HepG2 (cell line): ENCODE measurements around the gene TAS1R1. TPM values are rescaled to one million over a fixed set of nuclear protein-coding genes. Genes with fewer than 3 reads are reported as not detected.

Experiments used
- CAMTA2 ChIP-seq: sonication (generic); formaldehyde crosslinking; IDR thresholded peaks from 2 replicates; pipeline ENCODE4 v1.4.0; 2020; ENCODE audit warnings: mild to moderate bottlenecking, missing genetic modification reagents, borderline replicate concordance
- HINFP ChIP-seq: sonication (generic); formaldehyde crosslinking; IDR thresholded peaks from 2 replicates; pipeline ENCODE4 v1.4.0; 2020; ENCODE audit warnings: low read depth, mild to moderate bottlenecking, missing genetic modification reagents
- JDP2 ChIP-seq: sonication (generic); formaldehyde crosslinking; IDR thresholded peaks from 2 replicates; pipeline ENCODE4 v1.8.1; 2022; ENCODE audit warnings: missing genetic modification reagents, borderline replicate concordance
- MAF1 ChIP-seq: sonication (generic); formaldehyde crosslinking; IDR thresholded peaks from 2 replicates; pipeline ENCODE4 v1.5.0; 2020; ENCODE audit warnings: missing genetic modification reagents, borderline replicate concordance
- MED8 ChIP-seq: sonication (generic); formaldehyde crosslinking; IDR thresholded peaks from 2 replicates; pipeline ENCODE4 v1.8.1; 2023; ENCODE audit warnings: mild to moderate bottlenecking, missing genetic modification reagents; ENCODE audit not compliant: insufficient replicate concordance
- MEIS2 ChIP-seq: sonication (generic); formaldehyde crosslinking; IDR thresholded peaks from 2 replicates; pipeline ENCODE4 v1.9.0; 2021; ENCODE audit warnings: mild to moderate bottlenecking, missing genetic modification reagents
- MYNN ChIP-seq: sonication (generic); formaldehyde crosslinking; IDR thresholded peaks from 2 replicates; pipeline ENCODE4 v1.4.0; 2020; ENCODE audit warnings: mild to moderate bottlenecking, low read depth, missing genetic modification reagents
- NCOA2 ChIP-seq: sonication (generic); formaldehyde crosslinking; IDR thresholded peaks from 2 replicates; pipeline ENCODE4 v1.8.0; 2022; ENCODE audit warnings: inconsistent platforms
- ZFX ChIP-seq: sonication (generic); formaldehyde crosslinking; IDR thresholded peaks from 2 replicates; pipeline ENCODE4 v1.4.0; 2020; ENCODE audit warnings: mild to moderate bottlenecking, low read depth, missing genetic modification reagents, moderate library complexity
- polyA plus RNA-seq, 8 experiments: library from polyadenylated mRNA; depleted of rRNA in 3 of 8; stranded (reverse) in 7 of 8; unstranded in 1 of 8; fragments of >200 nt; fragmentation: Illumina TruSeq in 4 of 8; extraction: Trizol in 4 of 8; gene quantifications; 2 replicates each; pipeline versions ENCODE4 v1.2.1 to v1.2.3, GENCODE V29; 2011 to 2016; ENCODE audit warnings: low read depth in 4 of 8, missing spikeins in 1 of 8, mixed read lengths in 1 of 8; ENCODE audit not compliant: insufficient read depth in 1 of 8
- total RNA-seq, 5 experiments: library from RNA; depleted of rRNA; stranded (reverse); fragments of >200 nt; fragmentation: Illumina TruSeq; extraction: Trizol; gene quantifications; 2 replicates each; pipeline ENCODE4 v1.2.3, GENCODE V29; 2016; ENCODE audit warnings: low read depth in 1 of 5
- TF ChIP-seq, protein P1 (sequence below), 2 experiments: sonication (generic) in 1 of 2; formaldehyde crosslinking in 1 of 2; IDR thresholded peaks; 2 replicates each; pipeline versions ENCODE4 v1.5.1 to v1.6.1; 2011 to 2020; ENCODE audit warnings: borderline replicate concordance in 1 of 2, low read depth in 1 of 2, low read length in 1 of 2, mild to moderate bottlenecking in 1 of 2, missing genetic modification reagents in 1 of 2, moderate library complexity in 1 of 2
- TF ChIP-seq, protein P2 (sequence below): sonication (generic); formaldehyde crosslinking; IDR thresholded peaks from 2 replicates; pipeline ENCODE4 v1.9.0; 2022; ENCODE audit warnings: low read depth, missing genetic modification reagents
- TF ChIP-seq, protein P3 (sequence below): sonication (generic); formaldehyde crosslinking; IDR thresholded peaks from 2 replicates; pipeline ENCODE4 v1.4.0; 2020; ENCODE audit warnings: missing genetic modification reagents, borderline replicate concordance
- TF ChIP-seq, protein P4 (sequence below): sonication (generic); formaldehyde crosslinking; IDR thresholded peaks from 2 replicates; pipeline ENCODE4 v1.5.0; 2020; ENCODE audit warnings: missing genetic modification reagents
- TF ChIP-seq, protein P5 (sequence below): IDR thresholded peaks from 2 replicates; pipeline ENCODE4 v1.6.1; 2012; ENCODE audit warnings: inconsistent platforms
- TF ChIP-seq, protein P6 (sequence below): sonication (generic); formaldehyde crosslinking; IDR thresholded peaks from 2 replicates; pipeline ENCODE4 v1.5.0; 2020; ENCODE audit warnings: mild to moderate bottlenecking, missing genetic modification reagents

TAS1R1 gene
- total and polyA plus RNA-seq, 2 of the 13 experiments (the other 11 are each of a cell fraction or from before 2014, with no cell fraction given), result 1.4 to 1.6 TPM

DNA sequence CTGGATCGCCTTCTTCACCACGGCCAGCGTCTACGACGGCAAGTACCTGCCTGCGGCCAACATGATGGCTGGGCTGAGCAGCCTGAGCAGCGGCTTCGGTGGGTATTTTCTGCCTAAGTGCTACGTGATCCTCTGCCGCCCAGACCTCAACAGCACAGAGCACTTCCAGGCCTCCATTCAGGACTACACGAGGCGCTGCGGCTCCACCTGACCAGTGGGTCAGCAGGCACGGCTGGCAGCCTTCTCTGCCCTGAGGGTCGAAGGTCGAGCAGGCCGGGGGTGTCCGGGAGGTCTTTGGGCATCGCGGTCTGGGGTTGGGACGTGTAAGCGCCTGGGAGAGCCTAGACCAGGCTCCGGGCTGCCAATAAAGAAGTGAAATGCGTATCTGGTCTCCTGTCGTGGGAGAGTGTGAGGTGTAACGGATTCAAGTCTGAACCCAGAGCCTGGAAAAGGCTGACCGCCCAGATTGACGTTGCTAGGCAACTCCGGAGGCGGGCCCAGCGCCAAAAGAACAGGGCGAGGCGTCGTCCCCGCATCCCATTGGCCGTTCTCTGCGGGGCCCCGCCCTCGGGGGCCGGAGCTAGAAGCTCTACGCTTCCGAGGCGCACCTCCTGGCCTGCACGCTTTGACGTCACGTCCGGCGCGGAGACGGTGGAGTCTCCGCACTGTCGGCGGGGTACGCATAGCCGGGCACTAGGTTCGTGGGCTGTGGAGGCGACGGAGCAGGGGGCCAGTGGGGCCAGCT lies 24.4 kb downstream of the TAS1R1 start, which contains the start of gene ZBTB48 (continued):
- TF ChIP-seq, protein P1, sequence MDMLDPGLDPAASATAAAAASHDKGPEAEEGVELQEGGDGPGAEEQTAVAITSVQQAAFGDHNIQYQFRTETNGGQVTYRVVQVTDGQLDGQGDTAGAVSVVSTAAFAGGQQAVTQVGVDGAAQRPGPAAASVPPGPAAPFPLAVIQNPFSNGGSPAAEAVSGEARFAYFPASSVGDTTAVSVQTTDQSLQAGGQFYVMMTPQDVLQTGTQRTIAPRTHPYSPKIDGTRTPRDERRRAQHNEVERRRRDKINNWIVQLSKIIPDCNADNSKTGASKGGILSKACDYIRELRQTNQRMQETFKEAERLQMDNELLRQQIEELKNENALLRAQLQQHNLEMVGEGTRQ (IDR thresholded peaks at IDR 0.05; ENCODE audit: low read depth, low read length), result 0 out of 2 replicates have a peak, but pooled peaks have one; percentile 6
- TF ChIP-seq, protein P1 (CRISPR knock-in tag; IDR thresholded peaks at IDR 0.05; ENCODE audit: borderline replicate concordance), result peak; percentile 62; the same call in 1 of the 2 replicates
- no peak for TF ChIP-seq JDP2
- TF ChIP-seq, protein P2, sequence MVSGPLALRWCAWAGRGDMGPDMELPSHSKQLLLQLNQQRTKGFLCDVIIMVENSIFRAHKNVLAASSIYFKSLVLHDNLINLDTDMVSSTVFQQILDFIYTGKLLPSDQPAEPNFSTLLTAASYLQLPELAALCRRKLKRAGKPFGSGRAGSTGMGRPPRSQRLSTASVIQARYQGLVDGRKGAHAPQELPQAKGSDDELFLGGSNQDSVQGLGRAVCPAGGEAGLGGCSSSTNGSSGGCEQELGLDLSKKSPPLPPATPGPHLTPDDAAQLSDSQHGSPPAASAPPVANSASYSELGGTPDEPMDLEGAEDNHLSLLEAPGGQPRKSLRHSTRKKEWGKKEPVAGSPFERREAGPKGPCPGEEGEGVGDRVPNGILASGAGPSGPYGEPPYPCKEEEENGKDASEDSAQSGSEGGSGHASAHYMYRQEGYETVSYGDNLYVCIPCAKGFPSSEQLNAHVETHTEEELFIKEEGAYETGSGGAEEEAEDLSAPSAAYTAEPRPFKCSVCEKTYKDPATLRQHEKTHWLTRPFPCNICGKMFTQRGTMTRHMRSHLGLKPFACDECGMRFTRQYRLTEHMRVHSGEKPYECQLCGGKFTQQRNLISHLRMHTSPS (CRISPR knock-in tag), result 0 out of 2 replicates have a peak, but pooled peaks have one; percentile 53
- no peak for TF ChIP-seq MEIS2
- TF ChIP-seq, protein P3, sequence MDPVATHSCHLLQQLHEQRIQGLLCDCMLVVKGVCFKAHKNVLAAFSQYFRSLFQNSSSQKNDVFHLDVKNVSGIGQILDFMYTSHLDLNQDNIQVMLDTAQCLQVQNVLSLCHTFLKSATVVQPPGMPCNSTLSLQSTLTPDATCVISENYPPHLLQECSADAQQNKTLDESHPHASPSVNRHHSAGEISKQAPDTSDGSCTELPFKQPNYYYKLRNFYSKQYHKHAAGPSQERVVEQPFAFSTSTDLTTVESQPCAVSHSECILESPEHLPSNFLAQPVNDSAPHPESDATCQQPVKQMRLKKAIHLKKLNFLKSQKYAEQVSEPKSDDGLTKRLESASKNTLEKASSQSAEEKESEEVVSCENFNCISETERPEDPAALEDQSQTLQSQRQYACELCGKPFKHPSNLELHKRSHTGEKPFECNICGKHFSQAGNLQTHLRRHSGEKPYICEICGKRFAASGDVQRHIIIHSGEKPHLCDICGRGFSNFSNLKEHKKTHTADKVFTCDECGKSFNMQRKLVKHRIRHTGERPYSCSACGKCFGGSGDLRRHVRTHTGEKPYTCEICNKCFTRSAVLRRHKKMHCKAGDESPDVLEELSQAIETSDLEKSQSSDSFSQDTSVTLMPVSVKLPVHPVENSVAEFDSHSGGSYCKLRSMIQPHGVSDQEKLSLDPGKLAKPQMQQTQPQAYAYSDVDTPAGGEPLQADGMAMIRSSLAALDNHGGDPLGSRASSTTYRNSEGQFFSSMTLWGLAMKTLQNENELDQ (CRISPR knock-in tag), result no peak
- TF ChIP-seq MAF1, result no peak
- no peak for TF ChIP-seq MED8 (CRISPR knock-in tag)
- TF ChIP-seq CAMTA2 (CRISPR knock-in tag), result no peak
- peak; percentile 65; the same call in 1 of the 2 replicates for TF ChIP-seq HINFP
- TF ChIP-seq, protein P4, sequence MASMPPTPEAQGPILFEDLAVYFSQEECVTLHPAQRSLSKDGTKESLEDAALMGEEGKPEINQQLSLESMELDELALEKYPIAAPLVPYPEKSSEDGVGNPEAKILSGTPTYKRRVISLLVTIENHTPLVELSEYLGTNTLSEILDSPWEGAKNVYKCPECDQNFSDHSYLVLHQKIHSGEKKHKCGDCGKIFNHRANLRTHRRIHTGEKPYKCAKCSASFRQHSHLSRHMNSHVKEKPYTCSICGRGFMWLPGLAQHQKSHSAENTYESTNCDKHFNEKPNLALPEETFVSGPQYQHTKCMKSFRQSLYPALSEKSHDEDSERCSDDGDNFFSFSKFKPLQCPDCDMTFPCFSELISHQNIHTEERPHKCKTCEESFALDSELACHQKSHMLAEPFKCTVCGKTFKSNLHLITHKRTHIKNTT (CRISPR knock-in tag), result no peak
- TF ChIP-seq, protein P5, sequence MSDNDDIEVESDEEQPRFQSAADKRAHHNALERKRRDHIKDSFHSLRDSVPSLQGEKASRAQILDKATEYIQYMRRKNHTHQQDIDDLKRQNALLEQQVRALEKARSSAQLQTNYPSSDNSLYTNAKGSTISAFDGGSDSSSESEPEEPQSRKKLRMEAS, result peak; percentile 85
- TF ChIP-seq MYNN (CRISPR knock-in tag), result no peak
- TF ChIP-seq, protein P6, sequence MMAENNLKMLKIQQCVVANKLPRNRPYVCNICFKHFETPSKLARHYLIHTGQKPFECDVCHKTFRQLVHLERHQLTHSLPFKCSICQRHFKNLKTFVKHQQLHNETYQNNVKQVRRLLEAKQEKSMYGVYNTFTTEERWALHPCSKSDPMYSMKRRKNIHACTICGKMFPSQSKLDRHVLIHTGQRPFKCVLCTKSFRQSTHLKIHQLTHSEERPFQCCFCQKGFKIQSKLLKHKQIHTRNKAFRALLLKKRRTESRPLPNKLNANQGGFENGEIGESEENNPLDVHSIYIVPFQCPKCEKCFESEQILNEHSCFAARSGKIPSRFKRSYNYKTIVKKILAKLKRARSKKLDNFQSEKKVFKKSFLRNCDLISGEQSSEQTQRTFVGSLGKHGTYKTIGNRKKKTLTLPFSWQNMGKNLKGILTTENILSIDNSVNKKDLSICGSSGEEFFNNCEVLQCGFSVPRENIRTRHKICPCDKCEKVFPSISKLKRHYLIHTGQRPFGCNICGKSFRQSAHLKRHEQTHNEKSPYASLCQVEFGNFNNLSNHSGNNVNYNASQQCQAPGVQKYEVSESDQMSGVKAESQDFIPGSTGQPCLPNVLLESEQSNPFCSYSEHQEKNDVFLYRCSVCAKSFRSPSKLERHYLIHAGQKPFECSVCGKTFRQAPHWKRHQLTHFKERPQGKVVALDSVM (CRISPR knock-in tag), result no peak
- TF ChIP-seq ZFX (CRISPR knock-in tag), result peak; percentile 86
- no peak for TF ChIP-seq NCOA2 (CRISPR knock-in tag)
